Measurements from ENCODE around the gene ZBP1.

ZBP1 gene

GRCh38 chr20:57568088-57568896, 51.9 kb downstream of the ZBP1 start:
- DNase-seq: no peak

DNA sequence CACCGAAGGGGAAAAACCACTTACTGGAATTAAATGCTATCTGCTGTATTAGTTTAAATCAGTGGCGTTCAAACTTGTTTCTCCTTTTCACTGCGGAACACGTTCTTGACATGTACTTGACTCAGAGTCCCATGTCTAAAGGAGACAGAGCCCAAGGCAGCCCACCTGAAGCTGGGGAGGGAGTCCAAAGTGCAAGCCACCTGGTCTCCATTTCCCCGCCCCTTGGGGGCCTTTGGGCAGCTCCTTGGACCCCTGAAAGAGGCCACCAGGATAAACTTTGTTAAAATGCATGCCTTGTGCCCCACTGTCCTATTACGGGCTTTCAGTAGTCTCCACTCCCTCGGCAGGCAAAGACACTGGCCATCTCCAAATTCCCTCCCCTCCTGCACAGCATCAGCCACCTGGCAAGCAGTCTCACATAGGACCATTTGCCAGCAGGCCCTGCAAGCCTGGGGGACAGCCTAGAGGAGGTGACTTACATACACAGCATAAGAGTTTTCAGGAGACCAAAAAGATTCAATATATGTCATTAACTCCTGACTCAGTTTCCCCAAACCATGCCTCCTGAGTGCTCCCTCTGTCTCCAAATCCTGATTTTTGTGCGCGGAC, 52.7 kb downstream of the ZBP1 start:
- DNase-seq: no peak

- no peak for DNase-seq
These were observed 53.3 kb downstream of the ZBP1 start for GRCh38 chr20:57566803-57567459.

DNA sequence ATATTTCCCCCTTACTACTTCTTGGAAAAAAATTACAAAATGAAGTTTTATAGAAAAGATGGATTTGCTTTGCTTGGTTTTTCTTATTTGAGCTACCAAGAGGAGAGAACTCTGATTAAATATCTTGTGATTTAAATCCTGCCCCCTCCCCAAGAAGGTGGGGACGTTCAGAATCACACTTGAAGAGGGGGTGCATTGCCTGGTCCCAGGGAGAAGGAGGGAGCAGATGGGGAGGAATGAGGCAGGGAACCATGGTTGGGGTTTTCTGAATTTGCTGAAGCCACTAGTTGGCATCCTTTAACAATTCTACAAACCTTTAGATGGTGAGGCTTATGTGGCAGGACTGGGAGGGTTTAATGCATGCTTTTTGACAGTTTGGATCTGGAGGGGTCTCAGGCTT, 53.8 kb downstream of the ZBP1 start:
- no peak for DNase-seq

DNA sequence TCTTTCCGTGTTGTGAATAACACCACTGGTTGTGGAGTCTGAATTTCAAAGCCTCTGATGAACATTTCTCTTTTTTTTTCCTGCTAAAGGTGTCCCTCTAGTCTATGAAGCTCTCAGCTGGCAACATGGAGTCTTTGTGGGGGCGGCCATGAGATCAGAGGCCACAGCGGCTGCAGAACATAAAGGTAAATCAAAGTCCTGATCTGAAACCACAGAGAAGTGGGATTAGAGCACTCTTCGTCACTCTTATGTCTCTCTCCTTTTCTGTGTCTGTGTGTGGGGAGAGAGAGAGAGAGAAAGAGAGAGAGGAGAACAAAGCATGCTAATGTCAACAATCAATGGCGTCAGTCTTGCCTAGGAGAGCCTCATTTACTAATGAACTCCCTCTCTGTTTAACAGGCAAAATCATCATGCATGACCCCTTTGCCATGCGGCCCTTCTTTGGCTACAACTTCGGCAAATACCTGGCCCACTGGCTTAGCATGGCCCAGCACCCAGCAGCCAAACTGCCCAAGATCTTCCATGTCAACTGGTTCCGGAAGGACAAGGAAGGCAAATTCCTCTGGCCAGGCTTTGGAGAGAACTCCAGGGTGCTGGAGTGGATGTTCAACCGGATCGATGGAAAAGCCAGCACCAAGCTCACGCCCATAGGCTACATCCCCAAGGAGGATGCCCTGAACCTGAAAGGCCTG, 55.1 kb downstream of the ZBP1 start:
- no peak for DNase-seq

DNA sequence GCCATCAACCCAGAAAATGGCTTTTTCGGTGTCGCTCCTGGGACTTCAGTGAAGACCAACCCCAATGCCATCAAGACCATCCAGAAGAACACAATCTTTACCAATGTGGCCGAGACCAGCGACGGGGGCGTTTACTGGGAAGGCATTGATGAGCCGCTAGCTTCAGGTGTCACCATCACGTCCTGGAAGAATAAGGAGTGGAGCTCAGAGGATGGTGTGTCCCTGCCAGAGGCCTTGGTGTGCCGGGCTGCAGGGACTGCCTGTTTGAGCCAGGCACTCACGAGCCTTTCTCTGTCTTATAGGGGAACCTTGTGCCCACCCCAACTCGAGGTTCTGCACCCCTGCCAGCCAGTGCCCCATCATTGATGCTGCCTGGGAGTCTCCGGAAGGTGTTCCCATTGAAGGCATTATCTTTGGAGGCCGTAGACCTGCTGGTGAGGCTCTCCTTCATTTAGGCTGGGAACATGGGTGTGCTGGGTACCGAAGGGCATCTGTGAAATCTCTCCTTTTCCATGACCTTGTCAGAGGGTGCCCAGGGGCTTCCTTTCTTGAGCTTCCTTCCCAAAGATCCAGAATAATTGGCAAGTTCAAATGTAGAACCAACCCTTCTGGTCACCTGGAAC, 55.9 kb downstream of the ZBP1 start:
- no peak for DNase-seq

DNA sequence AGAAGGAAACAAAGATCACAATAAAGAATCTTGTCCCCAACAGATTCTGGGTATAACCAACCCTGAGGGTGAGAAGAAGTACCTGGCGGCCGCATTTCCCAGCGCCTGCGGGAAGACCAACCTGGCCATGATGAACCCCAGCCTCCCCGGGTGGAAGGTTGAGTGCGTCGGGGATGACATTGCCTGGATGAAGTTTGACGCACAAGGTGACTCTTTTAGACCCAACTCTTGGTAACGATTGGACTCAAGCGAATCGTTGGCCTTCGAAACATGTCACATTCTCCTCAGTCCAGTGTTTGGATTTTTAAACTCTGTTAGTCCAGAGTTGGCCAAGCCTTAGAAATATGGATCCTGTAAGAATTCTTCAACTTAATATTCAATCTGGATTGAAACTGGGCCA, 56.7 kb downstream of the ZBP1 start:
- DNase-seq: no peak

DNA sequence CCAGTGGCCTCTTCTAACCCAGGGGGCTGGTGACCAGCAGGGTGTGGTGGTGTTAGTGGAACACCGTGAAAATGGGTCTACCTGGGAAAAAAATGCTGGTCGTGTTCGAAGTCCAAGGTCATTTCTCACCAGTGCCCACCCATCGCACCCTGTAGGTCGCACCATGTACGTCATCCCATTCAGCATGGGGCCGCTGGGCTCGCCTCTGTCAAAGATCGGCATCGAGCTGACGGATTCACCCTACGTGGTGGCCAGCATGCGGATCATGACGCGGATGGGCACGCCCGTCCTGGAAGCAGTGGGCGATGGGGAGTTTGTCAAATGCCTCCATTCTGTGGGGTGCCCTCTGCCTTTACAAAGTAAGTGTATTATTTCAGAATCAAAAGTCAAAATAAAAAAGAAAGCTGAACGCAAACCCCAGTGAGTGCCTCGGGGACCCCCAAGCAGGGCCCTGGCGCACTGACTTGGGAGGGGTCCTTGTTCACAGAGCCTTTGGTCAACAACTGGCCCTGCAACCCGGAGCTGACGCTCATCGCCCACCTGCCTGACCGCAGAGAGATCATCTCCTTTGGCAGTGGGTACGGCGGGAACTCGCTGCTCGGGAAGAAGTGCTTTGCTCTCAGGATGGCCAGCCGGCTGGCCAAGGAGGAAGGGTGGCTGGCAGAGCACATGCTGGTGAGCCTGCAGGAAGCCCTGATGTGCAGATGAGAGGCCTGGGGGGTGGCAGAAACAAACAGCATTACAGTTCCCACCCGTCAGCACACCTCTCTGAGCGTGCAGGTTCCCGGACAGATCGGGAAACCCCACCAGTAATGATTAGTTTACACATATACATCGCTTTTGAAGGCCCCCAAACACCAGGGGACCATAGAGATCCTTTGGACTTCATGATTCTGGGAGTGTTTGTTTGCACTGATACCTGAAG, 57.4 kb downstream of the ZBP1 start:
- DNase-seq: no peak

- no peak for DNase-seq
These were observed 58.6 kb downstream of the ZBP1 start for GRCh38 chr20:57561356-57562279.

GRCh38 chr20:57560554-57561355, 59.5 kb downstream of the ZBP1 start, which contains the start of gene PCK1:
Gene PCK1 (plus strand): TSS chr20:57561110. CDS start chr20:57561412, 302 bp downstream.
- no peak for DNase-seq

GRCh38 chr20:57559658-57560553, 60.3 kb downstream of the ZBP1 start:
- no peak for DNase-seq

- DNase-seq: no peak
These were observed 61.0 kb downstream of the ZBP1 start for GRCh38 chr20:57559289-57559634.

GRCh38 chr20:57558614-57559288, 61.5 kb downstream of the ZBP1 start:
- no peak for DNase-seq

GRCh38 chr20:57557926-57558613, 62.2 kb downstream of the ZBP1 start:
- DNase-seq: no peak

DNA sequence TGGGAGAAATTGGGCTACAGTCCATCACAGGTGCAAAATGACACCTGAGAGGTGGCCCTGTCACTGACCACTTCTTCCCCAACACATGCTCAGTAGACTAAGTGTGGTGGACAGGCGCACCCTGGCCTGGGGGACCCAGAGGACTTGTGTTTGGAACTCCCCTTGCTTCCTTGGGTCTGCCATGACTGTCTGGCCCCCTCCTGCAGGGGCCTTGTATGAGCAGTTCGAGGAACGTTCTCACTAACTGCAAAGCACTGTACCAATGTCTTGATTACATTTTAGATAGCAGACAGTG, 63.3 kb downstream of the ZBP1 start:
- no peak for DNase-seq

- no peak for DNase-seq
These were observed 64.6 kb downstream of the ZBP1 start for GRCh38 chr20:57555457-57556184.

All from inflammatory macrophage treated with lipopolysaccharide for 4 hours (primary cell).